H1 (cell line): ENCODE data around the gene PTPRD. TPM values are rescaled to one million over a fixed set of nuclear protein-coding genes. Genes with fewer than 3 reads are reported as not detected.

Experiments used
- CTCF ChIA-PET: fragments of 300-600 bp; sonication (Branson Sonifier 250); formaldehyde crosslinking; loops from one replicate; lab custom pipeline; 2021; ENCODE audit not compliant: partially characterized antibody; lab: Charles Lee
- POLR2A ChIA-PET: fragments of 300-600 bp; sonication (Branson Sonifier 250); formaldehyde crosslinking; loops from one replicate; lab custom pipeline; 2021; ENCODE audit warnings: inconsistent platforms; ENCODE audit not compliant: partially characterized antibody; lab: Charles Lee
- DNase-seq, 2 experiments: peaks; one replicate each; pipeline versions ENCODE4 v3.0.0 to v3.0.0-alpha.2; 2010 to 2022; ENCODE audit warnings: low spot score in 2 of 2, low read depth in 1 of 2, mixed read lengths in 1 of 2
- FAIRE-seq: peaks from 2 replicates; lab custom pipeline; 2011; peaks lifted over from hg19 to GRCh38; lab: Jason Lieb, UNC
- H2AFZ ChIP-seq: 2 replicates; pipeline ENCODE4 v1.8.1; 2012; ENCODE audit warnings: low read length, inconsistent platforms
- H2AK5ac ChIP-seq: 2 replicates; pipeline ENCODE4 v1.6.1; 2013; ENCODE audit warnings: low read depth, low read length
- H2BK120ac ChIP-seq: replicated peaks from 2 replicates; pipeline ENCODE3; 2013; ENCODE audit warnings: low read depth, low read length, inconsistent platforms
- H2BK12ac ChIP-seq: 2 replicates; pipeline ENCODE4 v1.6.1; 2013; ENCODE audit warnings: low read depth, low read length
- H2BK15ac ChIP-seq: 2 replicates; pipeline ENCODE4 v1.6.1; 2013; ENCODE audit warnings: low read length
- H2BK20ac ChIP-seq: 2 replicates; pipeline ENCODE4 v1.6.1; 2013; ENCODE audit warnings: low read length
- H2BK5ac ChIP-seq: 2 replicates; pipeline ENCODE4 v1.6.1; 2013; ENCODE audit warnings: low read depth, low read length
- H3K14ac ChIP-seq: 2 replicates; pipeline ENCODE4 v1.6.1; 2013; ENCODE audit warnings: inconsistent platforms; ENCODE audit not compliant: insufficient read length
- H3K18ac ChIP-seq: 2 replicates; pipeline ENCODE4 v1.6.1; 2013; ENCODE audit warnings: low read length; ENCODE audit errors: extremely low read depth
- H3K23ac ChIP-seq: 2 replicates; pipeline ENCODE4 v1.6.1; 2013; ENCODE audit warnings: inconsistent platforms; ENCODE audit not compliant: insufficient read length
- H3K23me2 ChIP-seq: 2 replicates; pipeline ENCODE4 v1.6.1; 2013; ENCODE audit warnings: low read depth, low read length
- H3K27ac ChIP-seq: 2 replicates; pipeline ENCODE4 v1.6.1; 2011; ENCODE audit warnings: low read depth, low read length, inconsistent platforms
- H3K27me3 ChIP-seq, 4 experiments: replicated peaks in 1 of 4; 1 replicate in 1 of 4; 2 replicates in 3 of 4; pipeline versions ENCODE4 v1.6.1 to v1.8.1; 2011 to 2013; ENCODE audit warnings: low read length in 3 of 4, mild to moderate bottlenecking in 3 of 4, inconsistent platforms in 2 of 4, mixed read lengths in 2 of 4, moderate library complexity in 1 of 4; ENCODE audit not compliant: control insufficient read depth in 3 of 4, insufficient read depth in 3 of 4; ENCODE audit errors: extremely low read depth in 1 of 4
- H3K36me3 ChIP-seq, 4 experiments: 2 replicates each; pipeline versions ENCODE4 v1.6.1 to v1.8.1; 2011 to 2013; ENCODE audit warnings: mild to moderate bottlenecking in 4 of 4, low read length in 3 of 4, moderate library complexity in 2 of 4, control low read depth in 1 of 4, inconsistent platforms in 1 of 4; ENCODE audit not compliant: insufficient read depth in 4 of 4, control insufficient read depth in 2 of 4
- H3K4ac ChIP-seq: replicated peaks from 2 replicates; pipeline ENCODE3; 2013; ENCODE audit warnings: low read length, low read depth, mixed read lengths, inconsistent platforms; ENCODE audit not compliant: insufficient read length
- H3K4me1 ChIP-seq, 4 experiments: replicated peaks in 1 of 4; 1 replicate in 1 of 4; 2 replicates in 3 of 4; pipeline versions ENCODE4 v1.6.1 to v1.8.1; 2011 to 2013; ENCODE audit warnings: low read length in 3 of 4, inconsistent platforms in 2 of 4, mixed read lengths in 1 of 4; ENCODE audit not compliant: insufficient read depth in 4 of 4, control insufficient read depth in 3 of 4
- H3K4me2 ChIP-seq, 2 experiments: 2 replicates each; pipeline versions ENCODE4 v1.6.1 to v1.8.1; 2011 to 2013; ENCODE audit warnings: low read depth in 2 of 2, low read length in 2 of 2, control low read depth in 1 of 2, inconsistent platforms in 1 of 2, mild to moderate bottlenecking in 1 of 2; ENCODE audit not compliant: insufficient read depth in 1 of 2
- H3K4me3 ChIP-seq, 4 experiments: fragments of 200-600, 300-600 bp in 1 of 4; sonication (generic), shearing (Covaris generic), sonication (Bioruptor Twin) in 1 of 4; 2 replicates each; pipeline versions ENCODE4 v1.5.1 to v1.8.1; 2011 to 2016; ENCODE audit warnings: low read length in 4 of 4, low read depth in 3 of 4, control low read depth in 2 of 4, inconsistent platforms in 2 of 4, mild to moderate bottlenecking in 2 of 4, mixed read lengths in 1 of 4, moderate library complexity in 1 of 4; ENCODE audit not compliant: insufficient read depth in 2 of 4; ENCODE audit errors: extremely low read depth in 1 of 4
- H3K56ac ChIP-seq: replicated peaks from 2 replicates; pipeline ENCODE3; 2013; ENCODE audit warnings: low read depth, mild to moderate bottlenecking, mixed read lengths, low read length, inconsistent platforms; ENCODE audit not compliant: insufficient read length
- H3K79me1 ChIP-seq: 2 replicates; pipeline ENCODE4 v1.6.1; 2013; ENCODE audit warnings: low read depth, low read length, control low read depth
- H3K79me2 ChIP-seq, 2 experiments: 2 replicates each; pipeline versions ENCODE4 v1.6.1 to v1.8.1; 2012 to 2013; ENCODE audit warnings: low read length in 2 of 2, mild to moderate bottlenecking in 2 of 2, inconsistent platforms in 1 of 2; ENCODE audit not compliant: insufficient read depth in 2 of 2, control insufficient read depth in 1 of 2
- H3K9ac ChIP-seq, 4 experiments: replicated peaks in 1 of 4; 1 replicate in 1 of 4; 2 replicates in 3 of 4; pipeline versions ENCODE4 v1.6.1 to v1.8.1; 2011 to 2013; ENCODE audit warnings: low read depth in 3 of 4, low read length in 3 of 4, control low read depth in 2 of 4, mild to moderate bottlenecking in 2 of 4, moderate library complexity in 2 of 4, inconsistent platforms in 1 of 4; ENCODE audit errors: extremely low read depth in 1 of 4
- H3K9me3 ChIP-seq, 2 experiments: 2 replicates each; pipeline versions ENCODE4 v1.6.1 to v1.8.1; 2012 to 2013; ENCODE audit warnings: mild to moderate bottlenecking in 2 of 2, moderate library complexity in 2 of 2, control low read depth in 1 of 2, inconsistent platforms in 1 of 2, low read depth in 1 of 2, low read length in 1 of 2, mixed read lengths in 1 of 2; ENCODE audit not compliant: insufficient read depth in 2 of 2
- H4K20me1 ChIP-seq, 2 experiments: replicated peaks in 1 of 2; 2 replicates each; pipeline versions ENCODE3 to v1.8.1; 2011 to 2013; ENCODE audit warnings: inconsistent platforms in 2 of 2, low read length in 2 of 2, mild to moderate bottlenecking in 1 of 2; ENCODE audit not compliant: insufficient read depth in 2 of 2, control insufficient read depth in 1 of 2
- H4K5ac ChIP-seq: 2 replicates; pipeline ENCODE4 v1.6.1; 2013; ENCODE audit warnings: low read length, low read depth, mixed read lengths, inconsistent platforms; ENCODE audit not compliant: insufficient read length
- H4K8ac ChIP-seq: 2 replicates; pipeline ENCODE4 v1.8.0; 2013; ENCODE audit warnings: mild to moderate bottlenecking, moderate library complexity, low read length, inconsistent platforms; ENCODE audit not compliant: insufficient read depth; ENCODE audit errors: extremely low read depth
- H4K91ac ChIP-seq: replicated peaks from 2 replicates; pipeline ENCODE3; 2013; ENCODE audit warnings: low read length, mixed read lengths, inconsistent platforms; ENCODE audit not compliant: insufficient read length
- EGR1 ChIP-seq: IDR thresholded peaks from 2 replicates; pipeline ENCODE4 v1.6.1; 2011; ENCODE audit warnings: low read depth, low read length, borderline replicate concordance
- HDAC6 ChIP-seq: IDR thresholded peaks from one replicate; pipeline ENCODE4 v1.7.1; 2012; ENCODE audit warnings: low read depth, mild to moderate bottlenecking, inconsistent platforms, low read length, moderate library complexity
- SP1 ChIP-seq: IDR thresholded peaks from 2 replicates; pipeline ENCODE4 v1.6.1; 2011; ENCODE audit warnings: low read depth, low read length
- TAF1 ChIP-seq: IDR thresholded peaks from 2 replicates; pipeline ENCODE4 v1.6.1; 2011; ENCODE audit warnings: mild to moderate bottlenecking, low read depth, low read length
- TEAD4 ChIP-seq: IDR thresholded peaks from 2 replicates; pipeline ENCODE4 v1.6.1; 2012; ENCODE audit warnings: low read depth, low read length, inconsistent platforms, mixed read lengths
- YY1 ChIP-seq: IDR thresholded peaks from 2 replicates; pipeline ENCODE4 v1.6.1; 2011; ENCODE audit warnings: low read depth, mild to moderate bottlenecking, low read length
- WGBS, 2 experiments: shearing (Covaris generic) in 1 of 2; methylation state at CpG; one replicate each; pipeline versions ENCODE4 v1.1.6 to v1.1.7; 2013 to 2015; ENCODE audit warnings: low lambda C conversion rate in 2 of 2, mixed read lengths in 2 of 2, inconsistent platforms in 1 of 2, low coverage in 1 of 2, missing lambda C conversion rate in 1 of 2; ENCODE audit not compliant: insufficient replicate concordance in 2 of 2, insufficient coverage in 1 of 2, insufficient read length in 1 of 2; ENCODE audit errors: extremely low coverage in 1 of 2, missing lambda C conversion rate in 1 of 2; 5-methylcytosine and 5-hydroxymethylcytosine counted together
- polyA plus RNA-seq, 7 experiments: library from polyadenylated mRNA; depleted of rRNA in 3 of 7; stranded (reverse) in 5 of 7; unstranded in 2 of 7; fragments of >200 nt in 5 of 7; fragments of 200-250 nt in 2 of 7; gene quantifications; 1 replicate in 5 of 7; 2 replicates in 1 of 7; 4 replicates in 1 of 7; pipeline versions ENCODE4 v1.2.1 to v1.2.3, GENCODE V29; 2011 to 2013; ENCODE audit warnings: missing spikeins in 2 of 7, mixed read lengths in 2 of 7
- total RNA-seq: library from RNA; stranded (reverse); fragmentation: NEBNext Ultra II Directional; extraction: Animal tissue kit (Norgen Biotek cat#: 25700); gene quantifications from 2 replicates; pipeline ENCODE4 v1.2.1, GENCODE V29; 2021
- TF ChIP-seq, protein P1 (sequence below): IDR thresholded peaks from 2 replicates; pipeline ENCODE4 v1.6.1; 2012; ENCODE audit warnings: low read length, inconsistent platforms

PTPRD gene
- total and polyA plus RNA-seq, 2 of the 8 experiments (the other 6 are each of a cell fraction or from before 2014, with no cell fraction given) = 17.2 to 77.0 TPM

- Histone ChIP-seq H2BK12ac (no peak overlapping the region), H3K9ac (no peak overlapping the region), H3K4me2 (no peak overlapping the region), H2AK5ac (no peak overlapping the region), H2BK20ac (no peak overlapping the region), H3K27ac (no peak overlapping the region), H4K91ac (no peak overlapping the region), H4K20me1 (no peaks in the 10 kb centered on the region), H4K8ac (no peak overlapping the region), H3K4ac (no peak overlapping the region), H2BK5ac (no peak overlapping the region), H3K36me3 (no peaks in the 10 kb centered on the region), H3K79me1 (no peaks in the 10 kb centered on the region), H3K56ac (no peak overlapping the region), H3K4me3 (no peak overlapping the region), H4K5ac (no peak overlapping the region), H3K79me2 (no peaks in the 10 kb centered on the region), H3K27me3 (no peaks in the 10 kb centered on the region), H3K18ac (no peak overlapping the region), H2BK15ac (no peak overlapping the region), H3K23ac (no peak overlapping the region), H3K4me1 (peaks cover 0 to 6% (median 0%) of the 10 kb centered on the region in 4 experiments; a peak in 2 of 7 replicates), H2AFZ (no peak overlapping the region), H3K23me2 (no peaks in the 10 kb centered on the region), H2BK120ac (no peak overlapping the region), H3K9me3 (no peaks in the 10 kb centered on the region), H3K14ac (no peak overlapping the region)
- 59% methylated on average over 1 of the region's 1 CpG; no CpG with 5 or more reads in 1 of the 2 experiments for whole genome bisulfite sequencing, 2 experiments
- CTCF ChIA-PET = no interaction called here
- FAIRE-seq (no peak), DNase-seq (no peak)
- TF ChIP-seq TEAD4 (peak; percentile 95), EGR1 (no peak), YY1 (no peak), HDAC6 (no peak), TAF1 (no peak), SP1 (0 out of 2 replicates have a peak, but pooled peaks have one; percentile 32)
- TF ChIP-seq, protein P1, sequence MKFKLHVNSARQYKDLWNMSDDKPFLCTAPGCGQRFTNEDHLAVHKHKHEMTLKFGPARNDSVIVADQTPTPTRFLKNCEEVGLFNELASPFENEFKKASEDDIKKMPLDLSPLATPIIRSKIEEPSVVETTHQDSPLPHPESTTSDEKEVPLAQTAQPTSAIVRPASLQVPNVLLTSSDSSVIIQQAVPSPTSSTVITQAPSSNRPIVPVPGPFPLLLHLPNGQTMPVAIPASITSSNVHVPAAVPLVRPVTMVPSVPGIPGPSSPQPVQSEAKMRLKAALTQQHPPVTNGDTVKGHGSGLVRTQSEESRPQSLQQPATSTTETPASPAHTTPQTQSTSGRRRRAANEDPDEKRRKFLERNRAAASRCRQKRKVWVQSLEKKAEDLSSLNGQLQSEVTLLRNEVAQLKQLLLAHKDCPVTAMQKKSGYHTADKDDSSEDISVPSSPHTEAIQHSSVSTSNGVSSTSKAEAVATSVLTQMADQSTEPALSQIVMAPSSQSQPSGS = no peak
- POLR2A ChIA-PET = interaction anchor here (0.8 kb wide), 1 partner anchor 12 kb away, joined by 3 read pairs; no protein-coding TSS in a partner anchor
Observed at GRCh38 chr9:8868632-8869031, 1744.2 kb downstream of the PTPRD start.
